SU-DHL-6 (cell line): ENCODE results near the gene B3GAT2.

Experiments
- H2AFZ ChIP-seq: fragments of 200-600 bp; sonication (generic); 2 replicates; pipeline ENCODE4 v1.6.1; 2014; ENCODE audit warnings: low read depth, mild to moderate bottlenecking, moderate library complexity, mixed read lengths, antibody characterized with exemption, low read length; ENCODE audit not compliant: severe bottlenecking
- H3F3A ChIP-seq: fragments of 200-600 bp; shearing (Covaris generic); 2 replicates; pipeline ENCODE4 v1.6.0; 2016; ENCODE audit warnings: antibody characterized with exemption, mild to moderate bottlenecking; ENCODE audit not compliant: insufficient read depth
- H3K27ac ChIP-seq: fragments of 200-600 bp; sonication (generic); 2 replicates; pipeline ENCODE4 v1.5.1; 2016; ENCODE audit warnings: low read depth, mild to moderate bottlenecking, low read length, moderate library complexity, mixed read lengths
- H3K27me3 ChIP-seq: fragments of 200-600 bp; sonication (generic), shearing (Covaris generic); 2 replicates; pipeline ENCODE4 v1.6.0; 2014; ENCODE audit warnings: mild to moderate bottlenecking, low read length
- H3K36me3 ChIP-seq: fragments of 200-600 bp; sonication (generic); 2 replicates; pipeline ENCODE4 v1.6.1; 2014; ENCODE audit warnings: mild to moderate bottlenecking, low read length, mixed read lengths
- H3K4me2 ChIP-seq: fragments of 300-600, 200-600 bp; shearing (Covaris generic), sonication (generic); 2 replicates; pipeline ENCODE4 v1.6.0; 2014; ENCODE audit warnings: low read length, low read depth, mild to moderate bottlenecking; ENCODE audit not compliant: poor library complexity, severe bottlenecking
- H3K4me3 ChIP-seq: fragments of 200-600 bp; sonication (generic); 2 replicates; pipeline ENCODE4 v1.5.1; 2014; ENCODE audit warnings: antibody characterized with exemption, low read length, mild to moderate bottlenecking, mixed read lengths; ENCODE audit not compliant: insufficient read depth, poor library complexity, severe bottlenecking
- H3K79me2 ChIP-seq: fragments of 200-600 bp; sonication (generic); 2 replicates; pipeline ENCODE4 v1.6.1; 2014; ENCODE audit warnings: mild to moderate bottlenecking, low read length, moderate library complexity; ENCODE audit not compliant: insufficient read depth
- H3K9ac ChIP-seq: fragments of 200-600 bp; sonication (generic); 2 replicates; pipeline ENCODE4 v1.7.0; 2014; ENCODE audit warnings: mild to moderate bottlenecking, low read length
- H3K9me2 ChIP-seq: fragments of 200-600 bp; sonication (generic); replicated peaks from 2 replicates; pipeline ENCODE4 v1.6.1; 2014; ENCODE audit warnings: low read length; ENCODE audit not compliant: insufficient read depth
- H3K9me3 ChIP-seq: fragments of 200-600 bp; sonication (generic); 2 replicates; pipeline ENCODE4 v1.6.1; 2014; ENCODE audit warnings: low read length, mixed read lengths; ENCODE audit not compliant: insufficient read depth
- H4K20me1 ChIP-seq: fragments of 200-600 bp; sonication (generic); 2 replicates; pipeline ENCODE4 v1.6.1; 2014; ENCODE audit warnings: low read depth, mild to moderate bottlenecking, antibody characterized with exemption, low read length, moderate library complexity, mixed read lengths
- EZH2phosphoT487 ChIP-seq: fragments of 200-600 bp; sonication (generic), shearing (Covaris generic); conservative IDR thresholded peaks from 2 replicates; pipeline ENCODE4 v1.6.1; 2018; ENCODE audit warnings: mild to moderate bottlenecking, antibody characterized with exemption, low read length, moderate library complexity, mixed read lengths
- TF ChIP-seq, protein P1 (sequence below): fragments of 200-600 bp; sonication (generic); IDR thresholded peaks from one replicate; pipeline ENCODE4 v1.5.1; 2017; ENCODE audit warnings: antibody characterized with exemption, mild to moderate bottlenecking, low read length, moderate library complexity; ENCODE audit not compliant: insufficient read depth, poor library complexity, severe bottlenecking

B3GAT2 gene

DNA sequence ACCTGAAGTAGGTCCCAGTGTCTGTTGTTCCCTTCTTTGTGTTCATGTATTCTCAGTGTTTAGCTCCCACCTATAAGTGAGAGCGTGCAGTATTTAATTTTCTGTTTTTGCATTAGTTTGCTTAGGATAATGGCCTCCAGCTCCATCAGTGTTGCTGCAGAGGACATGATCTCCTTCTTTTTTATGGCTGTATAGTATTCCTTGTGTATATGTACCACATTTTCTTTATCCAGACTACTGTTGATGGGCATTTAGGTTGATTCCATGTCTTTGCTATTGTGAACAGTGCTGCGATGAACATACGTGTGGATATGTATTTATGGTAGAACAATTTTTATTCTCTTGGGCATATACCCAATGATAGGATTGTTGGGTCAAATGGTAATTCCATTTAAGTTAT is 125.4 kb downstream of the B3GAT2 start:
- H3K4me3 ChIP-seq, result no peak overlapping the region

DNA sequence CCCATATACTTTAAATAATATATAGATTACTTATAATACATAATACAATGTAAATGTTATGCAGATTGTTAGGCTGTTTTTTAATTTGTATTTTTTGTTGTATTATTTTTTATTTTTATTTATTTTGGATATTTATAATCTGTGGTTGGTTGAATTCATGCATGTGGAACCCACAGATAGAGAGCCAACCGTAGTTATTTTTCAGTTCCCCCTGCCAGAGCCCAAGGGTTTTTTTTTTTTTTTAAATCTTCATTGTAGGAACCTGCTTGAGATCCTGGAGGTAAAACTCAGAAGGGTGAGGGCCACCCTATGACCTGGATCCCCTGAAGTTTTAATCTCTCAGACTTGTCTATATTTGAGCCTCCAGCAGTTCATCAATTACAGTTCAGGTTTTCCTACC is 133.2 kb downstream of the B3GAT2 start:
- Histone ChIP-seq H3K9me3 (peaks cover 8% of the 10 kb centered on the region; the same call in 1 of the 2 replicates), H3K36me3 (peaks cover 4% of the 10 kb centered on the region), H3K9me2 (no peaks in the 10 kb centered on the region), H3K79me2 (no peaks in the 10 kb centered on the region), H3K27ac (peak overlapping the region; percentile 3; the same call in 1 of the 2 replicates), H3K4me3 (no peak overlapping the region), H4K20me1 (no peaks in the 10 kb centered on the region), H2AFZ (no peak overlapping the region), H3K9ac (no peak overlapping the region), H3K4me2 (peak overlapping the region; percentile 2), H3F3A (no peaks in the 10 kb centered on the region), H3K27me3 (no peaks in the 10 kb centered on the region)
- TF ChIP-seq EZH2phosphoT487, result no peak
- TF ChIP-seq, protein P1, sequence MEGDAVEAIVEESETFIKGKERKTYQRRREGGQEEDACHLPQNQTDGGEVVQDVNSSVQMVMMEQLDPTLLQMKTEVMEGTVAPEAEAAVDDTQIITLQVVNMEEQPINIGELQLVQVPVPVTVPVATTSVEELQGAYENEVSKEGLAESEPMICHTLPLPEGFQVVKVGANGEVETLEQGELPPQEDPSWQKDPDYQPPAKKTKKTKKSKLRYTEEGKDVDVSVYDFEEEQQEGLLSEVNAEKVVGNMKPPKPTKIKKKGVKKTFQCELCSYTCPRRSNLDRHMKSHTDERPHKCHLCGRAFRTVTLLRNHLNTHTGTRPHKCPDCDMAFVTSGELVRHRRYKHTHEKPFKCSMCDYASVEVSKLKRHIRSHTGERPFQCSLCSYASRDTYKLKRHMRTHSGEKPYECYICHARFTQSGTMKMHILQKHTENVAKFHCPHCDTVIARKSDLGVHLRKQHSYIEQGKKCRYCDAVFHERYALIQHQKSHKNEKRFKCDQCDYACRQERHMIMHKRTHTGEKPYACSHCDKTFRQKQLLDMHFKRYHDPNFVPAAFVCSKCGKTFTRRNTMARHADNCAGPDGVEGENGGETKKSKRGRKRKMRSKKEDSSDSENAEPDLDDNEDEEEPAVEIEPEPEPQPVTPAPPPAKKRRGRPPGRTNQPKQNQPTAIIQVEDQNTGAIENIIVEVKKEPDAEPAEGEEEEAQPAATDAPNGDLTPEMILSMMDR, result no peak

More for the DNA sequence above, 125.4 kb downstream of the B3GAT2 start:
- no peaks in the 10 kb centered on the region for H3K27me3 ChIP-seq
- no peaks in the 10 kb centered on the region for H4K20me1 ChIP-seq
- no peaks in the 10 kb centered on the region for H3K9me3 ChIP-seq
- H3K36me3 ChIP-seq, result 0 out of 2 replicates have a peak, but pooled peaks cover 2% of the 10 kb centered on the region
- H2AFZ ChIP-seq, result no peak overlapping the region
- no peak overlapping the region for H3K4me2 ChIP-seq
- no peaks in the 10 kb centered on the region for H3K9me2 ChIP-seq
- no peak for TF ChIP-seq EZH2phosphoT487
- TF ChIP-seq, protein P1, result no peak
- H3K27ac ChIP-seq, result no peak overlapping the region
- no peaks in the 10 kb centered on the region for H3K79me2 ChIP-seq
- no peak overlapping the region for H3K9ac ChIP-seq
- no peaks in the 10 kb centered on the region for H3F3A ChIP-seq

DNA sequence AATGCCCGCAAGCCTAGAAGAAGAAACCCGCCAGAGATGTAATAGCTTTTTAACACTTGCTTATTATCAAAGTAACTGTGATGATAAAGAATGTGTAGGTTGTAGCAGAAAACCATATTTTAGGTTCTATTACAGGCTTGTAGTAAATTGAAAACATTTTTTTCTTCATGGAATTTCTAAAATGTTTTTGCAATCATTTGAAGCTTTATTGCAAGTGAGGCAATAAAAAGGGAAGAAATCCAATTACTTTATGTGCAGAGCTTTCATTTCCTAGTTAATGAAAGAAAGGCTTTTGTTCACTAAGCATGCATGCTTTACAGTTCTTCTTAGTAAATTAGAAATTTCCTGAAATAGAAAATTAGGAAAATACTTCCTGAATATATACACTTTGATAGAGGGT is 135.1 kb downstream of the B3GAT2 start:
- Histone ChIP-seq H3K79me2 (no peaks in the 10 kb centered on the region), H3K27me3 (no peaks in the 10 kb centered on the region), H3K4me2 (no peak overlapping the region), H3K9me2 (no peaks in the 10 kb centered on the region), H3K9me3 (peaks cover 8% of the 10 kb centered on the region; the same call in 1 of the 2 replicates), H2AFZ (no peak overlapping the region), H3K4me3 (no peak overlapping the region), H3F3A (no peaks in the 10 kb centered on the region), H3K9ac (no peak overlapping the region), H4K20me1 (no peaks in the 10 kb centered on the region), H3K36me3 (peaks cover 4% of the 10 kb centered on the region), H3K27ac (no peak overlapping the region)
- TF ChIP-seq, protein P1, result no peak
- TF ChIP-seq EZH2phosphoT487, result no peak
